Measurements from ENCODE around the gene DIPK1A.

GRCh38 chr1:92973203-92973897 is 12.1 kb upstream of the DIPK1A start:
- TF ChIP-seq CTCF (IDR thresholded peaks at IDR 0.05) (no peak), POLR2A (IDR thresholded peaks at IDR 0.05) (no peak), POLR2AphosphoS5 (IDR thresholded peaks at IDR 0.05) (no peak)

All from breast epithelium (tissue), 3 donors.